ENCODE results near the gene PRR22.

- TF ChIP-seq POLR2A (IDR thresholded peaks at IDR 0.05) = no peak
- TF ChIP-seq, protein P1, sequence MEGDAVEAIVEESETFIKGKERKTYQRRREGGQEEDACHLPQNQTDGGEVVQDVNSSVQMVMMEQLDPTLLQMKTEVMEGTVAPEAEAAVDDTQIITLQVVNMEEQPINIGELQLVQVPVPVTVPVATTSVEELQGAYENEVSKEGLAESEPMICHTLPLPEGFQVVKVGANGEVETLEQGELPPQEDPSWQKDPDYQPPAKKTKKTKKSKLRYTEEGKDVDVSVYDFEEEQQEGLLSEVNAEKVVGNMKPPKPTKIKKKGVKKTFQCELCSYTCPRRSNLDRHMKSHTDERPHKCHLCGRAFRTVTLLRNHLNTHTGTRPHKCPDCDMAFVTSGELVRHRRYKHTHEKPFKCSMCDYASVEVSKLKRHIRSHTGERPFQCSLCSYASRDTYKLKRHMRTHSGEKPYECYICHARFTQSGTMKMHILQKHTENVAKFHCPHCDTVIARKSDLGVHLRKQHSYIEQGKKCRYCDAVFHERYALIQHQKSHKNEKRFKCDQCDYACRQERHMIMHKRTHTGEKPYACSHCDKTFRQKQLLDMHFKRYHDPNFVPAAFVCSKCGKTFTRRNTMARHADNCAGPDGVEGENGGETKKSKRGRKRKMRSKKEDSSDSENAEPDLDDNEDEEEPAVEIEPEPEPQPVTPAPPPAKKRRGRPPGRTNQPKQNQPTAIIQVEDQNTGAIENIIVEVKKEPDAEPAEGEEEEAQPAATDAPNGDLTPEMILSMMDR (IDR thresholded peaks at IDR 0.05) = no peak
Observed at GRCh38 chr19:5743630-5744029, 40.9 kb downstream of the PRR22 start.

Measured in uterus (tissue), 2 donors.